ENCODE results near the gene AMN1. TPM values are rescaled to one million over a fixed set of nuclear protein-coding genes. Genes with fewer than 3 reads are reported as not detected.

Gene AMN1
- total RNA-seq, 1 experiment from 2014 or later, result 9.6 TPM

GRCh38 chr12:31644536-31644935, 84.3 kb downstream of the AMN1 start:
- no peak overlapping the region for H4K5ac ChIP-seq (ENCODE audit: insufficient read length, low read depth, low read length)
- TF ChIP-seq CTCF (conservative IDR thresholded peaks at IDR 0.05), result no peak
- no peak overlapping the region for H2AFZ ChIP-seq (ENCODE audit: low read length)
- Mint-ChIP-seq H3K4me3 (no peak overlapping the region), H3K27me3 (ENCODE audit: low read depth) (no peaks in the 10 kb centered on the region), H3K36me3 (ENCODE audit: insufficient read depth in 1 of 3, low read depth in 3 of 3) (no peaks in the 10 kb centered on the region), H3K27ac (no peak overlapping the region), H3K4me1 (peaks cover 5 to 6% of the 10 kb centered on the region in 2 experiments; a peak in 3 of 4 replicates), H3K9me3 (no peaks in the 10 kb centered on the region)
- no peak overlapping the region for H2BK5ac ChIP-seq (ENCODE audit: insufficient read length, low read length)
- no peak overlapping the region for H2AK5ac ChIP-seq (ENCODE audit: insufficient read length, low read length)
- H3K4ac ChIP-seq (ENCODE audit: low read depth, low read length), result no peak overlapping the region
- WGBS (ENCODE audit: extremely low coverage, insufficient read length, low lambda C conversion rate), result no CpG with 5 or more reads among the region's 8 CpGs
- H3K23me2 ChIP-seq (ENCODE audit: insufficient read length, low read depth, low read length, poor library complexity, severe bottlenecking), result no peaks in the 10 kb centered on the region
- no peak overlapping the region for H3T11ph ChIP-seq (ENCODE audit: low read length)
- H3K4me2 ChIP-seq (ENCODE audit: insufficient read depth, insufficient read length, low read length), result no peak overlapping the region
- no peak overlapping the region for H2BK20ac ChIP-seq (ENCODE audit: low read depth, low read length, poor library complexity, severe bottlenecking)
- no peaks in the 10 kb centered on the region for H3K9me3 ChIP-seq (ENCODE audit: control insufficient read depth, low read depth, low read length)
- no peaks in the 10 kb centered on the region for H3K4me1 ChIP-seq (ENCODE audit: insufficient read depth, low read length)
- no peak overlapping the region for H3K23ac ChIP-seq (ENCODE audit: insufficient read length, low read depth, low read length)
- no peaks in the 10 kb centered on the region for H4K20me1 ChIP-seq (ENCODE audit: control insufficient read depth, insufficient read depth, insufficient read length)
- no peak overlapping the region for H4K91ac ChIP-seq (ENCODE audit: insufficient read length, low read depth, low read length)
- no peak overlapping the region for H3K56ac ChIP-seq (ENCODE audit: insufficient read length, low read depth, low read length)
- no peak overlapping the region for H2BK120ac ChIP-seq (ENCODE audit: low read depth, low read length, poor library complexity, severe bottlenecking)
- DNase-seq, result no peak
- H3K27me3 ChIP-seq (ENCODE audit: insufficient read depth, low read length), result no peaks in the 10 kb centered on the region
- no peak overlapping the region for H2BK12ac ChIP-seq (ENCODE audit: insufficient read length, low read depth, low read length)
- H4K8ac ChIP-seq (replicated peaks; ENCODE audit: insufficient read length, low read depth, low read length), result no peak overlapping the region
- no peaks in the 10 kb centered on the region for H3K79me2 ChIP-seq (ENCODE audit: insufficient read depth, low read length)
- H3K9ac ChIP-seq (ENCODE audit: extremely low read depth, insufficient read length, low read length), result no peak overlapping the region
- no peak overlapping the region for H2BK15ac ChIP-seq (ENCODE audit: low read depth, low read length)
- H3K27ac ChIP-seq (ENCODE audit: insufficient read length, low read depth, low read length), result no peak overlapping the region
- H3K18ac ChIP-seq (ENCODE audit: insufficient read length, low read depth, low read length), result no peak overlapping the region
- no peaks in the 10 kb centered on the region for H3K79me1 ChIP-seq (ENCODE audit: insufficient read depth, low read depth, low read length, poor library complexity, severe bottlenecking)
- H3K14ac ChIP-seq (ENCODE audit: insufficient read depth, low read length), result no peak overlapping the region

All from H9 (cell line).